SH-SY5Y (cell line): Measurements from ENCODE around the gene PIBF1.

Experiments used
- GATA2 ChIP-seq: IDR thresholded peaks from 2 replicates; pipeline ENCODE4 v1.6.1; 2011; ENCODE audit warnings: mild to moderate bottlenecking, low read depth, low read length
- GATA3 ChIP-seq: IDR thresholded peaks from 2 replicates; pipeline ENCODE4 v1.6.1; 2011; ENCODE audit warnings: low read depth, mild to moderate bottlenecking, low read length, moderate library complexity

GRCh38 chr13:73061473-73061872 lies 279.5 kb downstream of the PIBF1 start:
- TF ChIP-seq GATA3 (no peak), GATA2 (no peak)
